Ovary (tissue), 3 donors: Measurements from ENCODE around the gene UGP2.

Experiments used
- CTCF ChIP-seq, 3 donors: fragments of 450-650 bp in 2 of 3; fragments of 200-600 bp in 1 of 3; IDR thresholded peaks; one replicate each; pipeline versions ENCODE4 v1.5.1 to v1.8.0; 2016 to 2022; ENCODE audit warnings: antibody characterized with exemption in 3 of 3, mild to moderate bottlenecking in 1 of 3
- EP300 ChIP-seq: sonication (generic); formaldehyde crosslinking; IDR thresholded peaks from one replicate; pipeline ENCODE4 v1.6.1; 2017; ENCODE audit warnings: antibody characterized with exemption
- POLR2A ChIP-seq: fragments of 450-650 bp; IDR thresholded peaks from one replicate; pipeline ENCODE4 v1.6.1; 2017; ENCODE audit warnings: antibody characterized with exemption, mild to moderate bottlenecking, moderate library complexity
- donor health status: DM: no; HTN: no; CAD: no.

- TF ChIP-seq CTCF (IDR thresholded peaks at IDR 0.05) (no peak), POLR2A (no peak), EP300 (no peak)
Observed at GRCh38 chr2:63875559-63876245, 34.0 kb downstream of the UGP2 start.
